ENCODE data around the gene SCYL3.
"Not testable (repeated sequence)": the region's sequence is repeated elsewhere in the genome, so short reads cannot be mapped to it uniquely, and the experiment has no call there.

DNA sequence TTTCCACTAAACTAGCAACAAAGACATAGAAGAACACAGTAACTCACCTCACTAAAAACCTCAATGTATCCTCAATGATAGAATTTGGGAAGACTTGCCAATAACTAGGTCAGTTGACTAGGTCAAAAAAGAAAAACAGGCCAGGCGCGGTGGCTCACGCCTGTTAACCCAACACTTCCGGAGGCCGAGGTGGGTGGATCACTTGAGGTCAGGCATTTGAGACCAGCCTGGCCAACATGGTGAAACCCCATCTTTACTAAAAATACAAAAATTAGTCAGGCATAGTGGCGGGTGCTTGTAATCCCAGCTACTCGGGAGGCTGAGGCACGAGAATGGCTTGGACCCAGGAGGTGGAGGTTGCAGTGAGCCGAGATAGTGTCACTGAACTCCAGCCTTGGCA is 24.5 kb upstream of the SCYL3 start:
- not testable (repeated sequence) for TF ChIP-seq CTCF (conservative IDR thresholded peaks at IDR 0.05; ENCODE audit: low read depth, low read length); EZH2 (IDR thresholded peaks at IDR 0.05; ENCODE audit: low read length, unreplicated experiment); EZH2phosphoT487 (IDR thresholded peaks at IDR 0.05; ENCODE audit: borderline replicate concordance, low read length)
